GM18517 (cell line): Measurements from ENCODE around the gene CXCR5.

Source experiments
- ATAC-seq: cut with Tn5 transposase; IDR thresholded peaks from one replicate; pipeline ENCODE4 v1.9.1; 2021; ENCODE audit warnings: mild to moderate bottlenecking, moderate library complexity; ENCODE audit not compliant: unreplicated experiment

Gene CXCR5

DNA sequence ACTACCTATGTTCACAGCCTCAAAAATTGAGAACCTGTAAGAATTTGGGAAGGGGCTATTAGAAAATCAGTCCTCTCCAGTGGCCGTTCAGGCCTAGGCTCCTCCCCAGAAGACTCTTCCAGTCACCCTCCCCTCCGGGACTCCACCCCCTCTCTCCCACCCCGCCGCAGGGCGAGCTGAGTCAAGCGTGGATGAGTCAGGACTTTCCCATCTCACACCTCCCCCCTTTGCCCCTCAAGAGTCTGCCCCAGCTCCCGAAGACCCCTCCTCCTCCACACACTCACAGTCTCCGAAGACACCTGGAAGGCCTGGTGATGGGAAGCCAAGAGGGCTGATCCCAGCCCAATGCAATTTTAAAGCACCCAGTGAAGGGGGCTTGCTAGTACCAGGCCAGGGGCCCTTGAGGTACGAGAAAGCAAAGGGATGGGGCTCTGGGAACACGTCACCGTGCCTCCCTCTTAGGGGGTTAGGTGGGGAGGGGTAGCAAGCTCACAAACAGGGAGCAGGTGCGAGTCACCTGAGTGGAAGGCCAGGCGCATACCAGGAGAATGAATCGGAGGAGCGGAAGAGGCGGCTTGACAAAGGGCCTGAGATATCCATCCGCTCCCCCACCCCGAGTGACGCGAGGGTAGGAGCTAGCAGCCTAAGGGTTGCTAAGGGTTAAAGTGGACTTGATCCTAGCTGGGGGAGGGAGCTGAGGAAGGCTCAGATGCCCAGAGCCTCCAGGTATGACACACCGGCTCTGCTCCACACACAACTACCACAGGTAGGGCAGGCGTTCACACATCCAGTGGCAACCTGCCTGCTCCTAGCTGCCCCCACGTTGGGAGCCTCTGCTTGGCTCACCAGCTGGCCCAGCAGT, 28.4 kb downstream of the CXCR5 start:
- no peak for ATAC-seq

GRCh38 chr11:118912742-118913410, 29.2 kb downstream of the CXCR5 start:
- no peak for ATAC-seq

- no peak for ATAC-seq
Observed at GRCh38 chr11:118913411-118914125, 29.9 kb downstream of the CXCR5 start.

- no peak for ATAC-seq
Observed at GRCh38 chr11:118914178-118914918, 30.7 kb downstream of the CXCR5 start.

DNA sequence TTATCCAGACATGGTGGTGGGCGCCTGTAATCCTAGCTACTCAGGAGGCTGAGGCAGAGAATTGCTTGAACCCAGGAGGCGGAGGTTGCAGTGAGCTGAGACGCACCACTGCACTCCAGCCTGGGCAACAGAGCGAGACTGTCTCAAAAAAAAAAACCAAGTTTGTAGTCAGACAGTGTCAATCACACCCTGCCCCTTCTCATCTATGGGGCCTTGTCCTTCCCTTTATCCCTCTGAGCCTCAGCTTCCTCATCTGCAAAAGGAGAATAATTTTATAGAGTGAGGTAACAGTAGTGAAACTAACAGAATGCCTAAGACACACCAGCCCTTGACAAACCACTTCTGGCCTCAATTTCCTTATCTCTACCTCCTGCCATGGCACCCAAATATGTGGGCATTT, 31.3 kb downstream of the CXCR5 start:
- no peak for ATAC-seq

- no peak for ATAC-seq
Observed at GRCh38 chr11:118915396-118915795, 31.7 kb downstream of the CXCR5 start.

DNA sequence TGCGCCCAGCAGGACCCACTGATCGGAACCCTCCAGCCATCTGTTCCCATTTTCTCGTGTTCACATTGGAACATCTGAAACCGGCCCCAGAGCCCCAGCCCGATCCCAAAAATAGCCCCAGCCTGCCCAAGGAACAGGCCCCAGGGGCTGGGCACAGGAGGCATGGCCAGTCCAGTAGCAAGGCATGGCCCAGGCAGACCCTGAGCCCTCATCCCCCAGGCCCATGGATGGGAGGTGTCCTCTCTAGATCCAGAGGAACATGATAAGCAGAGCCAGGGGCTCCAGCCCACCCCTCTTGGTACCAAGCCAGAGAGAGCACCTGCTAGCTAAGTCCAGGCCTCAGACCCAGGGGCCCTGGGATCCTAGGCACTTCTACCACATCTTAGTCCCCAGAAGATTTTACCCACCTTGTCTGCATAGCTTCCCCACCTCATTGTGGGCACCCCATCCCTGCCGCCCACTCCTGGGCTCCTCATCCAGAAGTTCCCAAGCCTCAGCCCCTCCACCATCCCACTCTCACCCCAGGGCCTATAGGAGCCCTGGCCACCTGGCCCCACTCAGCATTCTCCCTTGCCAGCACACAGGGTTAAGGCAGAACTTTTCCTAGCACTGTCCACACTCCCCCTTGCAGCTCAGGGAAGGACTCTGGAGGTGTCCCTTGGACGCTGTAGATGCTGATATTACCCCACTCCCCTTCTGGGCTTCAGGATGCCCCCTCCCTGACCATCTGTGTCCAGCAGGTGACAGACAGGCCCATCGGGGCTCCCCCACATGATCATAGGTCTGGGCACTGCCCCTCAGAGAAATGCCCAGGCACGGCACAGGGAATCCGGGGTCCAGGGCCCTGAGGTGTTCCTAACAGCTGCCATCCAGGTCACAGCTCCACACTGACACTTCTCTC, 32.5 kb downstream of the CXCR5 start:
- ATAC-seq = no peak

DNA sequence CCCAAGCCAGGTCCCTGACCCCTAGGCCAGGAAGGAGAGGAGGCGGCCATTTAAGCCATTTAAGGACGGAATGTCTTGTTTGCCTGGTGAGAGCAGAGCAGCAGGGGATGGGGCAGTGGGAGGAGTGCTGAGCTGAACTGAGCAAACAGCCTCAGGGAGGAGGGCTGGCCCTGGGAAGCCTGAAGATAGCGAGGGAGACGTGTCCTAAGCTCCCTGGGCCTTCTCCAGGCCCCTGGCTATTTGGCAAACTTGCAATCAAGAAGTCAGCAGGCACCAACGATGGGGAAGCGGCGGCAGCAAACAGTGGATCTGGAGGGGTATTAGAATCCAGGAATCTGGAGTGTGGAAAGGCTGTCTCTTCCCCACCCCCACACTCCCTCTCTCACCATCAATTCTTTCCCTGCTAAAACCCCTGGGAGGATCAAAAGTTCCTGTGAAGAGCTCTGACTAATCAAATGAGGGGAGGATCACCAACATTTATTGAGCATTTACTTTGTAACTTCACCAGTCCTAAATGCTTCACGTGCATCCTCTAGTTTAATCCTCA, 33.2 kb downstream of the CXCR5 start:
- no peak for ATAC-seq

GRCh38 chr11:118917481-118918127, 33.9 kb downstream of the CXCR5 start:
- ATAC-seq = no peak

DNA sequence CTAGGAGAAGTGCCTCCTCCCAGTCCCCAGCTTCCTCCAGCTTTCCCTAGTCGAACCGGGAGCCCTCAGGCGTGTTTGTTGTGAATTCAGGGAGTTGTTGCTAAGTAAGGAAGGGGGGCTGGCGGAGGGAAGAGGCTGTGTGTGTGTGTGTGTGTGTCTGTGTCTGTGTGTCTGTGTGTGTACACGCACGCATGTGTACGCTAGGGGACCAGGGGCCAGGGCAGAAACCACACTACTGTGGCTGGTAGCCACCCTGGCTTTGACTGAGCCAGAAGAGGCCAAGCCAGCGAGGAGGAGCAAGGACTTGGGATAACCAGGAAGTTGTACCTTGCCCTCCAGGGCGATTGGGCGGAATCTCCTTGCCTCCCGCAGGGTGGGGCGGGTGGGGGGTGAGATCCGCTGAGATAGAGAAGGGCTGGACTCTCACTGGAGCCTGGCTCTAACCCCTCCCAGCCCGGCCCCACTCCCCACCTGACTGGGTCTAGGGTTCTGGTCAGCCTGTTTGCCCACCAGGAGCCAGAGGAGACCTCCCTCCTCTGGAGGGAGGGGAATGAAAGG, 34.5 kb downstream of the CXCR5 start:
- no peak for ATAC-seq

DNA sequence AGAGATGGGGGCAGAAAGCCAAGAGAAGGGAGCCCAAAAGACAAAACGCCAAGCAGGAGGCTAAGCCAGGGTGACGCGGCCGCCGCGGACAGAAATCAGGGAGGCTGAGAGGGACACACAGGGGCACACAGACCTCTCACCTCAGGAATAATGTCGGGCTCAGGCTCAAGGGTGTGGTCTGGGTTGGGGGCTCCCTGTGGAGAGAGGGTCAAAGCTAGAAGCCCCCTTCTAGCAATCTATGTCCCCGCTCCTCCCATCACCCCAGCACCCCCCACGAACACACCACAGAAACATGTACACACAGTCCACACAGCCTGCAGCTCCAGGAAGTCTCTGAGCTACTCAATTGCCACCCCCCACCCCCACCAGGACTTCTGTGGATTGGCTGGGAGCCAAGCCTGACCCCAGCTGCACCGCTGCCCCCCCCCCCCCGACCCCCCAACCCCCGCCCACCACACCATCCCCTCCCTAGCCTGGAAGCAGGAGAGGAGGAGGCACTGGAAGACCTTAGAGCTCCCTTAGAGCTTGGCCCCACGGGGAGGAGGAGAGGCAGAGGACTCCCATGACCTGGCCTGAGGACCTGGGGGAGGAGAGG, 35.1 kb downstream of the CXCR5 start:
- no peak for ATAC-seq

DNA sequence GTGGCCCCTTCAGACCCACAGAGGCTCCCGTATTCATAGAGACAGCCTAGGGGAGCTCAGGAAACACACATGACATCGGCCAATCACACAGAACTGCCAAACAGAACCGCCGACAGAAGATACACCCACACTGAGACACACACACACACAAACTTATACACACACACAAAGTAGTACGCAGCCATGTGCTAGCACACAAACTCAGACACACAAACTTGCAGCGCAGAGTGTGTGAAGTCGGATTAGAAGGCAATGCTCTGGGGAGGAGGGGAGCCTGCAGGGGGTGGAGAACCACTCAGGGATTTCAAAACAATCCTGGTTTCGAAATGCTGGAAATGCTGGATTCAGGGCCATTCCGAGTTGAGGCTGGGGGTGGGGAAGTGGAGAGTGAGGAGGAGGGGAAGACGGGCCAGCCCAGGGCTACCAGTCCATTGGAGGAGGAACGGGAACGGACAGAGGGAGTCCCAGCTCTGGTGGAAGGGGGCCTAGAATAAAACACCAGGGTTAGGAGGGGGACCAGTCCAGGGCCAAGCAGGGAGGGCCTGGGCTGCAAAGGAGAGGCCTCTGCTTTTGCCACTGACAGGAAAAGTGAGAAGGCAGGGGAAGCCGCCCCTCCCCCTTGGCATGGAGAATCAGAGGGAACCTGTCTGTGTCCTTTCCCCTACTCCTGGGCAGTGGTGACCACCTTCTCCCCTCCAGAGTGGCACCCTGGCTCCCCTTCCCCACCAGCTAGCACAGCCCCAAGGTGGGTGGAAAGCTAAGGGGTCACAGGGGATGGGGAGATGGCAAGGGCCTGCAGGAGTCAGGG, 37.6 kb downstream of the CXCR5 start:
- no peak for ATAC-seq

DNA sequence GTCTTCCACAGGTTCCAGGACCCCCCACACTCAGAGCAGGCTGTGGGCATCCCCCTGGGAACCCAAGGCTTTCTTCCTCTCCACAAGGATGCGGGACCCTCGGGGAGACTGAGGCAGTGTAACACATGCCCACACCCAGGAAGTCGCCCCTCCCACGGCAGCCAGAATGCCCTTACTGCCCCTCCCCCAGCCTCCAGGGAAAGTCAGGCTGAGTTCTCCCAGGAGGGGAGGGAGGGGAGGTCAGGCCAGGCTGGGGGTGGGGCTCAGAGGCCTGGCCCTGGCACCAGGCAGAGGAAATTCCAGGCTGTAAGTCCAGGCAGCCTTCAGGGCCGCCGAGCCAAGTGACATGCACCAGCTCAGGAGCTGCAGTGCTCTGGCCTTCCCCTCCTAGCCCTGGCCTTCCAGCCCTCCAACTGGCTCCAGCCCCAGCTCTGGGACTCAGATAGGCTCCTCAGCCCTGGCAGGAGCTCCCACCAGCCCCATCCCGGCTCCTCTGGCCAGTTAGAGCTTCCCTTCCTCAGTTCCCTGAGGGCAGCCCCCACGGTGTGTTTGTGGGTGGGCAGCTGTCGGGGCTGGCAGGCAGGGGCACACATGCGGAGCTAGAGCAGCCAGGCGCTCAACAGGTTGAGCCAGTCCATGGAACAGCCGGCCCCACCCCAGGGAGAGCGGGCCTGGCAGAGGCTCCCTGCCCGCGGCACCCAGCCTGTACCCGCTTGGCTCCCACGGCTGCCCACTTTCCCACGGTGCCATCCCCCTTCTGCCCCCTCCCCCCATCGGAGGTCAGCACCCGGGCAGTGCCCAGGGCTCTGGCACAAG, 38.4 kb downstream of the CXCR5 start:
- ATAC-seq = no peak

DNA sequence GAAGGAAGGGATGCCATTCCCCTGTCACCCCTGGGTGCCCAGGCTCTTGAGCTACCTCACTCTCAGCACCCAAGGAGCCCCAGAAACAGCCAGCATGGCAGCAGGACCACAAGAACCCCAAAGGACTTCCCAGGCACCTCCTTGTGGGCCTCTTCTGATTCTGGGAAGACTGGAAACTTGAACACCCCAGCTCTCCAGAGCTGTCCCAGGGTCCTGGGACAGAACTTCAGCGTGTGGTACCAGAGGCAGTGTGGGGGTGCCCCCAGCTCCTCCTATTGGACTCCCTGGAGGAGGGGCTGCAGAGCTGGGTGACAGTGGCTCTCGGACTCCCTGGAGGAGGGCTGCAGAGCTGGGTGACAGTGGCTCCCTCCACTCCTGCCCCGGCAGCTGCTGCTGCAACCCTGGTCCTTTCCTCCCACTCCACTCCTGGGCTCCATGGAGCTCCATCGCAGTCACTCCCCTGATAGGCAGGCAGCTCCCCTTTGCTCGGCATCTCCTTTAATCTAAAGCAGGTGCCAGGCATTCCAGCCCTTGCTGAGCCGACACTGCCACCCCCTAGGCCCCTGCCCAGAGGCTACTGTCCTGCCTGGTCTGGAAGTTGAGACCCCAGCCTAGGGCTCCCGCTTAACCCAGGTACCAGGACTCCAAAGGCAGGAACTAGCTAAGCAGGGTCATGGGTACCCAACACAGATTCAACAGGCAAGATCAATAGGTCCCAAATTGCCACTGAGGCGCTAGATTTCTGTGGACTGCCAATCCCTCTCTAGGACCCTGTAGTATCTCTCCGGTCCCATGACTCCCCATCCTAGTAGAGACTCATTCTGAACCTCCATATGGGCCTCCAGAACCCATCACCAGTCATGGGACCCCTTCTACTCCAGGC, 39.3 kb downstream of the CXCR5 start:
- no peak for ATAC-seq

GRCh38 chr11:118923721-118924587, 40.3 kb downstream of the CXCR5 start:
- ATAC-seq = no peak
